CD4-positive, alpha-beta T cell (primary cell): ENCODE results near the gene DDX28. TPM values are rescaled to one million over a fixed set of nuclear protein-coding genes. Genes with fewer than 3 reads are reported as not detected.
A peak's percentile ranks its signal among the peaks of the same experiment; 100 is the strongest.

Experiments
- ATAC-seq: fragments of 200-7000 bp; cut with Tn5 transposase; one replicate; pipeline ENCODE4 v1.10.0; 2022; ENCODE audit warnings: mild to moderate bottlenecking; ENCODE audit not compliant: poor library complexity
- CTCF ChIA-PET: fragments of 350-600 bp; sonication (Branson Sonifier 250); formaldehyde crosslinking; loops from one replicate; lab custom pipeline; 2021; ENCODE audit warnings: antibody characterized with exemption, inconsistent platforms; lab: Charles Lee
- POLR2A ChIA-PET: fragments of 350-600 bp; sonication (Branson Sonifier 250); formaldehyde crosslinking; loops from one replicate; lab custom pipeline; 2021; ENCODE audit warnings: antibody characterized with exemption, inconsistent platforms; lab: Charles Lee
- DNase-seq, 14 experiments: peaks; one replicate each; pipeline ENCODE4 v3.0.0-alpha.2; 2013 to 2020; ENCODE audit warnings: mixed read lengths in 2 of 14
- H3K27ac ChIP-seq, 2 donors: one replicate each; pipeline versions ENCODE4 v1.5.1 to v1.7.0; 2013; ENCODE audit warnings: low read length in 2 of 2, low read depth in 1 of 2, mild to moderate bottlenecking in 1 of 2
- H3K27me3 ChIP-seq, 2 experiments: 1 replicate in 1 of 2; 2 replicates in 1 of 2; pipeline versions ENCODE4 v1.6.1 to v1.7.0; 2013; ENCODE audit warnings: low read length in 2 of 2, control low read depth in 1 of 2, mild to moderate bottlenecking in 1 of 2, moderate library complexity in 1 of 2; ENCODE audit not compliant: insufficient read depth in 2 of 2, control insufficient read depth in 1 of 2
- H3K36me3 ChIP-seq: one replicate; pipeline ENCODE4 v1.6.1; 2013; ENCODE audit warnings: low read length, control low read depth; ENCODE audit not compliant: insufficient read depth
- H3K4me1 ChIP-seq: one replicate; pipeline ENCODE4 v1.6.1; 2013; ENCODE audit warnings: low read length, control low read depth; ENCODE audit not compliant: insufficient read depth
- H3K4me3 ChIP-seq: one replicate; pipeline ENCODE4 v1.5.1; 2013; ENCODE audit warnings: mild to moderate bottlenecking, low read length, moderate library complexity
- H3K9me3 ChIP-seq, 2 experiments: 1 replicate in 1 of 2; 2 replicates in 1 of 2; pipeline versions ENCODE4 v1.6.1 to v1.7.0; 2013; ENCODE audit warnings: low read length in 2 of 2, mild to moderate bottlenecking in 2 of 2, control low read depth in 1 of 2, moderate library complexity in 1 of 2; ENCODE audit not compliant: control insufficient read depth in 1 of 2, insufficient read depth in 1 of 2
- H3K27ac Mint-ChIP-seq: one replicate; pipeline ENCODE4 v1.8.0; 2020; ENCODE audit warnings: mixed read lengths
- H3K27me3 Mint-ChIP-seq: one replicate; pipeline ENCODE4 v1.8.0; 2021; ENCODE audit warnings: mixed read lengths
- H3K36me3 Mint-ChIP-seq: one replicate; pipeline ENCODE4 v1.8.0; 2021; ENCODE audit warnings: low read depth, mixed read lengths
- H3K4me1 Mint-ChIP-seq: one replicate; pipeline ENCODE4 v1.8.0; 2021; ENCODE audit warnings: low read depth, mixed read lengths
- H3K4me3 Mint-ChIP-seq: one replicate; pipeline ENCODE4 v1.8.0; 2020; ENCODE audit warnings: mild to moderate bottlenecking, mixed read lengths
- H3K9me3 Mint-ChIP-seq: one replicate; pipeline ENCODE4 v1.8.0; 2020; ENCODE audit warnings: mixed read lengths
- intact Hi-C, 2 experiments: fragments of 100-400 bp; cut with DNase I in 1 of 2; cut with micrococcal nuclease in 1 of 2; formaldehyde crosslinking; loops; one replicate each; pipeline versions ENCODE4 v1.15.1 to v1.9.0; 2023 to 2025; cut with DNase I, micrococcal nuclease
- total RNA-seq, 174 experiments: library from RNA in 2 of 174; stranded (reverse) in 2 of 174; gene quantifications; one replicate each; pipeline ENCODE4 v1.2.3 and lab custom pipeline; 2021 to 2026
- TF ChIP-seq, protein P1 (sequence below): fragments of 200-600 bp; IDR thresholded peaks from one replicate; pipeline ENCODE4 v1.8.0; 2022; ENCODE audit warnings: antibody characterized with exemption, mild to moderate bottlenecking

The DDX28 gene
- total RNA-seq, 2 experiments from 2014 or later, result 18.9 to 19.4 TPM

DNA sequence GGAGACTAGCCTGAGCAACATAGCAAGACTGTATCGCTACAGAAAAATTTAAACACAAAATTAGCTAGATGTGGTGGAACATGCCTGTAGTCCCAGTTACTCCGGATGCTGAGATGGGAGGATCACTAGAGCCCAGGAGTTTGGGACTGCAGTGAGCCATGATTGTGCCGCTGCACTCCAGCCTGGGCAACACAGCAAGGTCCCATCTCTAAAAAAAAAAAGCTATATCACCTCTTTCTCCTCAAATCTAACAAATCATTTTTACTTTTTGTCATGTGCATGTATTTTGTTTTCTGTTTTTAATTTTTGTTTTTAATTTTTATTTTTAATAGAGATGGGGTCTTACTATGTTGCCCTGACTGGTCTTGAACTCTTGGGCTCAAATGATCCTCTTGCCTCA is 6.0 kb upstream of the DDX28 start:
- no peaks in the 10 kb centered on the region for H3K9me3 Mint-ChIP-seq
- CTCF ChIA-PET, result no interaction called here

DNA sequence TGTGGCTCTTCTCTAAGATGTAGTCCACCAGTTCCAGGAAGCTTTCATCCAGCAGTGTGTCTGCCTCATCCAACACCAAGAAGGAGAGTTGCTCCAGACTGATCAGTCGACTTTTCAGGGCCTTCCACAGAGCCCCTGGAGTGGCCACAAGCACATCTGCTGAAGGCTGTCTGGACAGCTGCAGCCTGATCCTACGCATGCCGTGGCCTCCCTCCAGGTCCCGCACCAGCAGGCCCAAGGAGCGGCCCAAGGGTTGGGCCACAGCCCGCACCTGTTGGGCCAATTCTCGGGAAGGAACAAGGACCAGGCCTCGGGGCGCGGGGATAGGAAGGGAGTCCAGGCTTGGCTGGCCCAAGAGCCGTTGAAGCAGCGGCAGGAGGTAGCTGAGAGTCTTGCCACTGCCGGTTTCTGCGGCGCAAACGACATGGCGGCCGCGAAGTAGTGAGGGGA is 729 bp downstream of the DDX28 start:
- Histone ChIP-seq H3K36me3 (peaks cover 18% of the 10 kb centered on the region), H3K4me1 (peaks cover 30% of the 10 kb centered on the region), H3K9me3 (no peaks in the 10 kb centered on the region), H3K27me3 (no peaks in the 10 kb centered on the region), H3K27ac (peak overlapping the region; percentile 78 to 83), H3K4me3 (peak overlapping the region; percentile 85)
- H3K36me3 Mint-ChIP-seq, result peaks cover 39% of the 10 kb centered on the region
- peaks cover 22% of the 10 kb centered on the region for H3K4me1 Mint-ChIP-seq
- DNase-seq (no peak), ATAC-seq (no peak)
- CTCF ChIA-PET, result interaction anchor here (1.1 to 1.9 kb wide), 2 partner anchors 24 to 206 kb away, joined by 3 to 6 read pairs; partner anchors contain the start of gene DPEP2
- TF ChIP-seq, protein P1, sequence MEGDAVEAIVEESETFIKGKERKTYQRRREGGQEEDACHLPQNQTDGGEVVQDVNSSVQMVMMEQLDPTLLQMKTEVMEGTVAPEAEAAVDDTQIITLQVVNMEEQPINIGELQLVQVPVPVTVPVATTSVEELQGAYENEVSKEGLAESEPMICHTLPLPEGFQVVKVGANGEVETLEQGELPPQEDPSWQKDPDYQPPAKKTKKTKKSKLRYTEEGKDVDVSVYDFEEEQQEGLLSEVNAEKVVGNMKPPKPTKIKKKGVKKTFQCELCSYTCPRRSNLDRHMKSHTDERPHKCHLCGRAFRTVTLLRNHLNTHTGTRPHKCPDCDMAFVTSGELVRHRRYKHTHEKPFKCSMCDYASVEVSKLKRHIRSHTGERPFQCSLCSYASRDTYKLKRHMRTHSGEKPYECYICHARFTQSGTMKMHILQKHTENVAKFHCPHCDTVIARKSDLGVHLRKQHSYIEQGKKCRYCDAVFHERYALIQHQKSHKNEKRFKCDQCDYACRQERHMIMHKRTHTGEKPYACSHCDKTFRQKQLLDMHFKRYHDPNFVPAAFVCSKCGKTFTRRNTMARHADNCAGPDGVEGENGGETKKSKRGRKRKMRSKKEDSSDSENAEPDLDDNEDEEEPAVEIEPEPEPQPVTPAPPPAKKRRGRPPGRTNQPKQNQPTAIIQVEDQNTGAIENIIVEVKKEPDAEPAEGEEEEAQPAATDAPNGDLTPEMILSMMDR, result no peak
- H3K4me3 Mint-ChIP-seq, result peak overlapping the region; percentile 93
- peak overlapping the region; percentile 90 for H3K27ac Mint-ChIP-seq
- POLR2A ChIA-PET, result interaction anchor here (0.6 to 5.1 kb wide), 12 partner anchors 11 to 87 kb away, joined by 3 to 73 read pairs (median 6); partner anchors contain the start of genes DPEP2, NFATC3 and PSMB10
- no peaks in the 10 kb centered on the region for H3K9me3 Mint-ChIP-seq
- intact Hi-C loops, result loop anchor here (2.0 kb wide), 2 partner anchors 30 to 86 kb away; partner anchors contain the start of gene PSMB10 (in 1 of the 2)
- no peaks in the 10 kb centered on the region for H3K27me3 Mint-ChIP-seq

More for the DNA sequence above, 6.0 kb upstream of the DDX28 start:
- Mint-ChIP-seq H3K4me1 (peaks cover 12% of the 10 kb centered on the region), H3K4me3 (no peak overlapping the region), H3K36me3 (peaks cover 37% of the 10 kb centered on the region), H3K27ac (no peak overlapping the region), H3K27me3 (no peaks in the 10 kb centered on the region)
- TF ChIP-seq, protein P1, result no peak
- H3K4me3 ChIP-seq, result no peak overlapping the region
- H3K27me3 ChIP-seq, result no peaks in the 10 kb centered on the region
- H3K9me3 ChIP-seq, result no peaks in the 10 kb centered on the region
- peaks cover 3% of the 10 kb centered on the region for H3K4me1 ChIP-seq
- intact Hi-C loops, result no loop called here
- peaks cover 16% of the 10 kb centered on the region for H3K36me3 ChIP-seq
- POLR2A ChIA-PET, result interaction anchor here (1.5 kb wide), 1 partner anchor 30 kb away, joined by 5 read pairs; the partner anchor contains the start of gene DPEP2
- DNase-seq (no peak), ATAC-seq (no peak)
- no peak overlapping the region for H3K27ac ChIP-seq

DNA sequence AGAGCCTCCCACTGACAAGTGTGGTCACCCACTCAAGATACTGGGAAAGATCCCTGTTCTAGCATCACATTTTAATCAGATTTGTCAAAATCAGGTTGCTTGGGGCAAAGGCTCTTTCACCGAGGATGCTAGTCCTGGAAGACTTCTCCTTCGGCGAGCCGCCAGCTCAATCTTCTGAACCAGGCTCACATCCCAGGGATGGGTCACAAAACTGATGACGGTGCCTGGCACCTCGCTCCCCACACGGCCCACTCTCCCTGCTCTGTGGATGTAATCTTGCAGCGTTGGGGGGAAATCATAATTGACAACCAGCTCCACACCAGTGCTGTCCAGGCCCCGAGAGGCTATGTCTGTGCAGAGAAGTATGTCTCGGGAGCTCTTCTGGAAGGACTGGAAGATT is 1.5 kb downstream of the DDX28 start:
- Mint-ChIP-seq H3K27me3 (no peaks in the 10 kb centered on the region), H3K4me3 (peak overlapping the region; percentile 93), H3K36me3 (peaks cover 38% of the 10 kb centered on the region), H3K9me3 (no peaks in the 10 kb centered on the region), H3K27ac (peak overlapping the region; percentile 44), H3K4me1 (peaks cover 22% of the 10 kb centered on the region)
- DNase-seq (no peak), ATAC-seq (no peak)
- Histone ChIP-seq H3K36me3 (peaks cover 12% of the 10 kb centered on the region), H3K4me3 (peak overlapping the region; percentile 85), H3K9me3 (no peaks in the 10 kb centered on the region), H3K27me3 (no peaks in the 10 kb centered on the region), H3K27ac (no peak overlapping the region), H3K4me1 (peaks cover 30% of the 10 kb centered on the region)
- ChIA-PET CTCF (interaction anchor here (1.1 to 1.9 kb wide), 2 partner anchors 23 to 205 kb away, joined by 3 to 6 read pairs; partner anchors contain the start of gene DPEP2), POLR2A (interaction anchor here (0.6 to 5.1 kb wide), 8 partner anchors 10 to 205 kb away, joined by 3 to 73 read pairs (median 9); partner anchors contain the start of genes DPEP2 and NFATC3)
- TF ChIP-seq, protein P1, result no peak
- intact Hi-C loops, result no loop called here
